PFSK-1 (cell line): ENCODE data around the gene OR52J3.

Experiments used
- FOXP2 ChIP-seq: optimal IDR thresholded peaks from 2 replicates; pipeline ENCODE3; 2011; ENCODE audit warnings: borderline replicate concordance, control low read depth, inconsistent platforms; ENCODE audit not compliant: insufficient read depth; ENCODE audit errors: extremely low read length, extremely low read depth
- POLR2AphosphoS5 ChIP-seq: IDR thresholded peaks from 2 replicates; pipeline ENCODE4 v1.6.1; 2012; ENCODE audit warnings: low read depth, mild to moderate bottlenecking, control low read depth, low read length, moderate library complexity
- SIN3A ChIP-seq: IDR thresholded peaks from 2 replicates; pipeline ENCODE4 v1.6.1; 2012; ENCODE audit warnings: mild to moderate bottlenecking, low read length, moderate library complexity, borderline replicate concordance; ENCODE audit not compliant: insufficient read depth
- TAF1 ChIP-seq: IDR thresholded peaks from 2 replicates; pipeline ENCODE4 v1.6.1; 2012; ENCODE audit warnings: low read length, control low read depth, borderline replicate concordance; ENCODE audit not compliant: insufficient read depth
- TF ChIP-seq, protein P1 (sequence below), 2 experiments: IDR thresholded peaks; 2 replicates each; pipeline versions ENCODE4 v1.6.1 to v1.8.0; 2011 to 2012; ENCODE audit warnings: low read depth in 2 of 2, low read length in 2 of 2, control low read depth in 1 of 2, inconsistent platforms in 1 of 2, mild to moderate bottlenecking in 1 of 2, moderate library complexity in 1 of 2; ENCODE audit not compliant: insufficient read depth in 1 of 2

OR52J3 gene

DNA sequence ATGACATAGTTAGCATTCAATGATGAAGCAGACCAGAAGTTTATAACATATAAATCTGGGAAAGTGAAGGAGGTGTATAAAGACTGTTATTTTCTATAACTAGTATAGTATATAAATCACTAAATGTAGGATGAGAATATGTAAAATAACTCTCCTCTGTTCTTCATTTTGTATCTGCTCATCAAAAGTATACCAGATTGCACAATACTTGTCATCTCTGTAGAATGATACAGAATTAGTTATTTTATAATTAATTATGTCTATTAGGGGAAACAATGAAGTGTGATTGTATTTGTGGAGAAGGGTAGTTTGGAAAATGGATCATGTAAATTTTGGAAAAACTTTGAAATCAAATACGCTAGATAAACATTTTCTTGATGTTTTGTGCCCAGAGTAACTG, 33.3 kb upstream of the OR52J3 start:
- no peak for TF ChIP-seq TAF1
- TF ChIP-seq FOXP2, result no peak
- TF ChIP-seq, protein P1, sequence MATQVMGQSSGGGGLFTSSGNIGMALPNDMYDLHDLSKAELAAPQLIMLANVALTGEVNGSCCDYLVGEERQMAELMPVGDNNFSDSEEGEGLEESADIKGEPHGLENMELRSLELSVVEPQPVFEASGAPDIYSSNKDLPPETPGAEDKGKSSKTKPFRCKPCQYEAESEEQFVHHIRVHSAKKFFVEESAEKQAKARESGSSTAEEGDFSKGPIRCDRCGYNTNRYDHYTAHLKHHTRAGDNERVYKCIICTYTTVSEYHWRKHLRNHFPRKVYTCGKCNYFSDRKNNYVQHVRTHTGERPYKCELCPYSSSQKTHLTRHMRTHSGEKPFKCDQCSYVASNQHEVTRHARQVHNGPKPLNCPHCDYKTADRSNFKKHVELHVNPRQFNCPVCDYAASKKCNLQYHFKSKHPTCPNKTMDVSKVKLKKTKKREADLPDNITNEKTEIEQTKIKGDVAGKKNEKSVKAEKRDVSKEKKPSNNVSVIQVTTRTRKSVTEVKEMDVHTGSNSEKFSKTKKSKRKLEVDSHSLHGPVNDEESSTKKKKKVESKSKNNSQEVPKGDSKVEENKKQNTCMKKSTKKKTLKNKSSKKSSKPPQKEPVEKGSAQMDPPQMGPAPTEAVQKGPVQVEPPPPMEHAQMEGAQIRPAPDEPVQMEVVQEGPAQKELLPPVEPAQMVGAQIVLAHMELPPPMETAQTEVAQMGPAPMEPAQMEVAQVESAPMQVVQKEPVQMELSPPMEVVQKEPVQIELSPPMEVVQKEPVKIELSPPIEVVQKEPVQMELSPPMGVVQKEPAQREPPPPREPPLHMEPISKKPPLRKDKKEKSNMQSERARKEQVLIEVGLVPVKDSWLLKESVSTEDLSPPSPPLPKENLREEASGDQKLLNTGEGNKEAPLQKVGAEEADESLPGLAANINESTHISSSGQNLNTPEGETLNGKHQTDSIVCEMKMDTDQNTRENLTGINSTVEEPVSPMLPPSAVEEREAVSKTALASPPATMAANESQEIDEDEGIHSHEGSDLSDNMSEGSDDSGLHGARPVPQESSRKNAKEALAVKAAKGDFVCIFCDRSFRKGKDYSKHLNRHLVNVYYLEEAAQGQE (IDR thresholded peaks at IDR 0.05; ENCODE audit: insufficient read depth in 1 of 2, low read depth in 2 of 2, low read length in 2 of 2), result no peak
- no peak for TF ChIP-seq POLR2AphosphoS5
- no peak for TF ChIP-seq SIN3A

DNA sequence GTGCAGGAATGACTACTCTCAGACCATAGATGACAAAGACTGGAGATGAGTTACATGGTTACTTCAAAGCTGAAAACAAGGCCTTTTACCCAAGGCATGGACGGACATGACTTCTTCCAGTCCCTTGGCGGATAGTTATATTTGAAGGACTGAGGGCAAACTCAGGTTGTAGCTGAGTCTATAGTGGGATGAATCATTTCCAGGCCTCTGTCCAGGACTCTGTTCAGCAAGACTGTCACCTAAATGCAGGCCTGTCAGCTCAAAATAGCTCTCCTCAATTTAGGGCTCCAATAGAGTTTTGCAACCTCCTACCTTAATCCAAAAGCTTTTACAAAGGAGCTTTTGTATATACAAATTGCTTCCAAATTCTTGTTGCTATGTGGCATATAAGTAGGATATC, 24.3 kb upstream of the OR52J3 start:
- TF ChIP-seq TAF1 (no peak), SIN3A (no peak), FOXP2 (no peak), POLR2AphosphoS5 (no peak)
- TF ChIP-seq, protein P1 (IDR thresholded peaks at IDR 0.05; ENCODE audit: insufficient read depth in 1 of 2, low read depth in 2 of 2, low read length in 2 of 2), result no peak

DNA sequence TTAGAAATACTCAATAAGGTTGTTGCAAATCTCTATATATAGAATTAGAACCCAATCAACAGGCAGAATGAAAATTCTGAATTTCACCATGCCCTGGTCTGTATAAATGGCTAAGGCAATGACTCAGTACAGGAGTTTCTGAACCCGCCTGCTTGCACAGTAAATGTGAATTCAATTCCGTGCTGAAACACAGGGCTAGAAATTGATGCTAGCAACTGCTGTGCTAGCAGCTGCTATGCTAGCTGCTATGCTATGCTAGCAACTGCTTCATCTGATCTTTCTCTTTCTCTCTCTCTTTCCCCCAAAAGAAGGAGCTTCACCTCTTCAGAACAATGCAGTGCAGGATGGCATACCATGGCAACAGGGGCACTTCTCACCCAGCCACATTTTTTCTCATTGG, 9.7 kb upstream of the OR52J3 start:
- TF ChIP-seq TAF1 (no peak), SIN3A (no peak), FOXP2 (no peak), POLR2AphosphoS5 (no peak)
- TF ChIP-seq, protein P1 (IDR thresholded peaks at IDR 0.05; ENCODE audit: insufficient read depth in 1 of 2, low read depth in 2 of 2, low read length in 2 of 2), result no peak

DNA sequence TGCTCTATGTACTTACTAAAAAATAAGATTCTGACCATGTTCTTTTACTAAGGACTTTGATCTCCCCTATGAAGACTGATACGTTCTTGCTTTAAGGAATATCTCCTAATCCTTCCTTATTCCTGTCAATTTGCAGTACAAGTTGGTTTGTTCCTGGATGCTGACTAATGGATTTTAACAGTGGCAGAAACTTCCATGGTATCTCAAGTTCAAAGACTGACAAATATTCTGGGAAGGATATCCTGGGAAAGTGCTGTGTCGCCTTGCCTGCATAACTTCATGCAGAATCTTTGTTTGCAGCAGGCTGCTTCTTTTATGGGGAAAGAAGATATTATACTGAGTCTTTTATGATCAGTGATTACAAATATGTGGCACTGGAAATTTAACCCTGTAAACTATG, 8.4 kb upstream of the OR52J3 start:
- TF ChIP-seq TAF1 (no peak), FOXP2 (no peak), POLR2AphosphoS5 (no peak), SIN3A (no peak)
- TF ChIP-seq, protein P1 (IDR thresholded peaks at IDR 0.05; ENCODE audit: insufficient read depth in 1 of 2, low read depth in 2 of 2, low read length in 2 of 2), result no peak

DNA sequence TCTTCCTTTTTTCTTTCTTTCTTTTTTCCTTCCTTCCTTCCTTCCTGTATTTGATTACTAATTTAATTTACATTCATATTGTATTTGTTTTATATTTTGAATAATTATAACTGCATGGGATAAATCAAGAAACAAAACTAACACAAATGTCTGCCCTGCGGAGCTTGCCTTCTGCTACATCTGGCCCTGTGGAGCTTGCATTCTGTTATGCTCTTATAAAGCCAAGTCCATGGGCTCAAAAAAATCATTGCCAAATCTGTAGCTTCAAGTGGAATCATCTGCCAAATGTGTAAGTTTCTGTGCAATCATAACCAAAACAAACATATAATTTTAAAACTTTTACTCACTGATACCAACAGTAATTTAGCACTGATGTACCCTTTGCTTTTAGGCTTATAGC, 8.0 kb upstream of the OR52J3 start:
- TF ChIP-seq FOXP2, result no peak
- no peak for TF ChIP-seq POLR2AphosphoS5
- TF ChIP-seq, protein P1 (IDR thresholded peaks at IDR 0.05; ENCODE audit: insufficient read depth in 1 of 2, low read depth in 2 of 2, low read length in 2 of 2), result no peak
- no peak for TF ChIP-seq SIN3A
- TF ChIP-seq TAF1, result no peak
